Measurements from ENCODE around the gene GLIS1.

DNA sequence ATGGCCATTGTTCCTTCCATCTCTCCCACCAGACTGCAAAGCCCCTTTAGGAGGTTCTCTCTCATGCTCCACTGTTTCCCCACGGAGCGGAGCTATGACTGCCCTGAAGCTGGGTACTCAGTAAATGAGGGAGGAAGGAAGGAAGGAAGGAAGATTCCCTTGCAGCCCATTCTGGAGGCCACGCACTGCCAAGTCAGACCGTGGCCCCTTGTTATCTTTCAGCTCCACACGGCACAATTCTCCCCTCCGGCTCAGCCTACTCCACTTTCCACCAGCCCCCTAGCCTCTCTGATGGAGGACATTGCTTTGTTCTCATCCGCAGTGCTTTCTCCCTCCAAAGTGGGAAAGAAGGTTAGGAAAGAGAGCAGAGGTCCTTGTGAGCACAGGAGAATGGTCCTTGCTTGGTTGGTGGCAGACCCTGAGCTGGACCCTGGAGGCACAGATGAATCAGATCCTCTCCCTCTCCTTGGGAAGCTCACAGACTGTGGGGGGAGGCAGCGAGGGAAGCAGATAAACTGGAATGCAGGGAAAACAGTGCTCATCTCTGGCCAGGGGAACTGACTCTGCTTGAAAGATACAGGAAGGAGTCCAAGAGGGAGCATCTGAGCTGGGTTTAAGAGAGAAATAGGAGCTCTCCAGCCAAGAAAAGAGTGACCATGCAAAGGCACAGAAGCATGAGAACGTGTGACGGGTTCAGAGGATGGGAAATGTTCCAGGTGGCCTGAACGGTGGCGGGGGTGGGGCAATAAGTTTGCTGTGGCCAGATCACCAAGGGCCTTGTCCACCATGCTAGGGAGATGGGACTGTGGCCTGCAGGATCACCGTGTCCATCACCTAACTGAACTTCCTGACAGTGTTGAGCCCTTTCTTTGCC lies 52.6 kb downstream of the GLIS1 start:
- TF ChIP-seq, protein P1, sequence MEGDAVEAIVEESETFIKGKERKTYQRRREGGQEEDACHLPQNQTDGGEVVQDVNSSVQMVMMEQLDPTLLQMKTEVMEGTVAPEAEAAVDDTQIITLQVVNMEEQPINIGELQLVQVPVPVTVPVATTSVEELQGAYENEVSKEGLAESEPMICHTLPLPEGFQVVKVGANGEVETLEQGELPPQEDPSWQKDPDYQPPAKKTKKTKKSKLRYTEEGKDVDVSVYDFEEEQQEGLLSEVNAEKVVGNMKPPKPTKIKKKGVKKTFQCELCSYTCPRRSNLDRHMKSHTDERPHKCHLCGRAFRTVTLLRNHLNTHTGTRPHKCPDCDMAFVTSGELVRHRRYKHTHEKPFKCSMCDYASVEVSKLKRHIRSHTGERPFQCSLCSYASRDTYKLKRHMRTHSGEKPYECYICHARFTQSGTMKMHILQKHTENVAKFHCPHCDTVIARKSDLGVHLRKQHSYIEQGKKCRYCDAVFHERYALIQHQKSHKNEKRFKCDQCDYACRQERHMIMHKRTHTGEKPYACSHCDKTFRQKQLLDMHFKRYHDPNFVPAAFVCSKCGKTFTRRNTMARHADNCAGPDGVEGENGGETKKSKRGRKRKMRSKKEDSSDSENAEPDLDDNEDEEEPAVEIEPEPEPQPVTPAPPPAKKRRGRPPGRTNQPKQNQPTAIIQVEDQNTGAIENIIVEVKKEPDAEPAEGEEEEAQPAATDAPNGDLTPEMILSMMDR (IDR thresholded peaks at IDR 0.05; ENCODE audit: poor library complexity), result no peak
- no peak for TF ChIP-seq EZH2 (IDR thresholded peaks at IDR 0.05; ENCODE audit: borderline replicate concordance)
